ENCODE measurements around the gene TM9SF2.

DNA sequence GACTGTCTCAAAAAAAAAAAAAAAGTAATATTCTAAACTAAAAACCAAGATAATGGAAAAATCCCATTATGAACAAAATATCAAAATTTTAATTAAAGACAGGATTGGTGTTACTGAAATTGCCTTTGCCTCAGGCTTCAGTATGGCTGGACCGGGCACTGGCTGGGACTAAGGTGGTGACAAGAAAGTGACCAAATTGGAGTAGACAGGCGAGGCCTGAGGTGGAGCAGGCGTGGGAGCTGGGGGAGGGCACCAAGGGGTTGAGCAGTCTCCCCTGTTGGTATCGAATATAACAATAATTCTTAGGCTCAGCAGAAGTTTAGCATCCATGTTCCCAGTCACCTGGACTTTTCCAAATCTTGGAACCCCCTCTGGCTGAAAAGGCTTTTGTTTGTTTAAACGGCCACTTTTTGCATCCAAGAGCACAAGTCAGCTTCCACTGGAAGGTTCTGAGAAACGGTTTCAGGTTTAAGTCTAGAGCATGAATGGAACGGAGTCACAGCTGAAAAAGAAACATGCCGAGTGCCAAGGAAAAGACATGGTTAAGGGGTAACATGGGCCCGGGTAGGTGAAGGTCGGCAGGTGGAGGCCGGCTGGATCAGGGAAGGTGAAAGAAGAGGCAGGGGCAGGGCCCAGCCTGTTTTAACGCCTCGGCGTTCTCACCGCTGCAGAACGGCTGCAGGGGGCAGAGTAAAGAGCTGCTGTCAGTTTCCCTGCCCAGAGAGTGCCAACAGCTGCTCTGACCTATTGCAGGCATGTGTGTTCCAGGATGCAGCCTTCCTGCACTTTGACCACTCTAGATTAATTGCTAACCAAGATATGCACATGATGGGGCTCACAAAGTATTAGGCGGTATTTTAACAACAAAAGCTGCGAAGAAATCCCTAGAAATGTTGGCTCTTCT, 104.4 kb downstream of the TM9SF2 start:
- TF ChIP-seq, protein P1, sequence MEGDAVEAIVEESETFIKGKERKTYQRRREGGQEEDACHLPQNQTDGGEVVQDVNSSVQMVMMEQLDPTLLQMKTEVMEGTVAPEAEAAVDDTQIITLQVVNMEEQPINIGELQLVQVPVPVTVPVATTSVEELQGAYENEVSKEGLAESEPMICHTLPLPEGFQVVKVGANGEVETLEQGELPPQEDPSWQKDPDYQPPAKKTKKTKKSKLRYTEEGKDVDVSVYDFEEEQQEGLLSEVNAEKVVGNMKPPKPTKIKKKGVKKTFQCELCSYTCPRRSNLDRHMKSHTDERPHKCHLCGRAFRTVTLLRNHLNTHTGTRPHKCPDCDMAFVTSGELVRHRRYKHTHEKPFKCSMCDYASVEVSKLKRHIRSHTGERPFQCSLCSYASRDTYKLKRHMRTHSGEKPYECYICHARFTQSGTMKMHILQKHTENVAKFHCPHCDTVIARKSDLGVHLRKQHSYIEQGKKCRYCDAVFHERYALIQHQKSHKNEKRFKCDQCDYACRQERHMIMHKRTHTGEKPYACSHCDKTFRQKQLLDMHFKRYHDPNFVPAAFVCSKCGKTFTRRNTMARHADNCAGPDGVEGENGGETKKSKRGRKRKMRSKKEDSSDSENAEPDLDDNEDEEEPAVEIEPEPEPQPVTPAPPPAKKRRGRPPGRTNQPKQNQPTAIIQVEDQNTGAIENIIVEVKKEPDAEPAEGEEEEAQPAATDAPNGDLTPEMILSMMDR (conservative IDR thresholded peaks at IDR 0.05 in 1 of 2, IDR thresholded peaks at IDR 0.05 in 1 of 2; ENCODE audit: extremely low read depth in 1 of 2, insufficient read depth in 1 of 2, low read depth in 1 of 2, low read length in 2 of 2) = peak in 1 of 2 donors; percentile 23
- no peak for TF ChIP-seq EZH2 (IDR thresholded peaks at IDR 0.05; ENCODE audit: borderline replicate concordance, low read length)

Measured in mammary epithelial cell (primary cell).